Activated gamma-delta T cell treated with Interleukin-2 at 50 U/mL for 16 hours (primary cell): ENCODE measurements around the gene KLK11.

ENCODE experiments used
- DNase-seq: peaks from one replicate; pipeline ENCODE4 v3.0.0-alpha.2; 2020

The KLK11 gene

GRCh38 chr19:51027126-51027806, 850 bp upstream of the KLK11 start:
- no peak for DNase-seq

GRCh38 chr19:51025809-51026553, 435 bp downstream of the KLK11 start:
- no peak for DNase-seq

GRCh38 chr19:51025401-51025800, 1.0 kb downstream of the KLK11 start:
- DNase-seq: no peak

GRCh38 chr19:51024924-51025323, 1.5 kb downstream of the KLK11 start:
- DNase-seq: no peak

- no peak for DNase-seq
These were observed 2.5 kb downstream of the KLK11 start for GRCh38 chr19:51023946-51024345.

GRCh38 chr19:51022526-51022925, 3.9 kb downstream of the KLK11 start:
- DNase-seq: no peak

- no peak for DNase-seq
These were observed 5.3 kb downstream of the KLK11 start for GRCh38 chr19:51020988-51021651.

GRCh38 chr19:51019544-51019925, 6.9 kb downstream of the KLK11 start, which contains the start of gene KLK10:
Gene KLK10 (minus strand): TSS chr19:51019709. CDS start chr19:51019130, 579 bp downstream.
- DNase-seq: no peak

- DNase-seq: no peak
These were observed 7.5 kb downstream of the KLK11 start for GRCh38 chr19:51018745-51019543.

- peak; percentile 42 for DNase-seq
These were observed 9.4 kb downstream of the KLK11 start for GRCh38 chr19:51016798-51017683.

GRCh38 chr19:51015691-51016267, 10.6 kb downstream of the KLK11 start:
- DNase-seq: no peak

GRCh38 chr19:51014242-51014641, 12.2 kb downstream of the KLK11 start:
- no peak for DNase-seq

GRCh38 chr19:51012661-51013190, 13.7 kb downstream of the KLK11 start:
- DNase-seq: no peak

- no peak for DNase-seq
These were observed 16.2 kb downstream of the KLK11 start for GRCh38 chr19:51010066-51010795.

GRCh38 chr19:51009061-51009891, 17.1 kb downstream of the KLK11 start:
- DNase-seq: no peak

- DNase-seq: no peak
These were observed 18.9 kb downstream of the KLK11 start for GRCh38 chr19:51007488-51007887.

GRCh38 chr19:51006406-51006805, 20.0 kb downstream of the KLK11 start:
- no peak for DNase-seq

GRCh38 chr19:51005248-51005647, 21.2 kb downstream of the KLK11 start:
- DNase-seq: no peak

GRCh38 chr19:51003316-51003715, 23.1 kb downstream of the KLK11 start:
- DNase-seq: no peak
